ENCODE data around the gene RNF151. TPM values are rescaled to one million over a fixed set of nuclear protein-coding genes. Genes with fewer than 3 reads are reported as not detected.
A peak's percentile ranks its signal among the peaks of the same experiment; 100 is the strongest.

Gene RNF151
- total RNA-seq, 1 donor from 2014 or later: not detected

- peak overlapping the region; percentile 38 for H3K4me3 ChIP-seq (ENCODE audit: insufficient read depth, low read depth, low read length)
- H3K27ac ChIP-seq (ENCODE audit: low read depth, low read length): no peak overlapping the region
- H3K36me3 Mint-ChIP-seq (ENCODE audit: low read depth, unreplicated experiment): no peaks in the 10 kb centered on the region
- peaks cover 6% of the 10 kb centered on the region for H3K4me1 ChIP-seq (ENCODE audit: insufficient read depth, low read length)
- DNase-seq (ENCODE audit: low read depth): peak; percentile 33
- FAIRE-seq: no peak
- H3K4me2 ChIP-seq (ENCODE audit: low read length): peak overlapping the region; percentile 84
- peak overlapping the region; percentile 65 for H3K9ac ChIP-seq (ENCODE audit: low read length)
- H3K4me1 Mint-ChIP-seq (ENCODE audit: low read depth, unreplicated experiment): no peaks in the 10 kb centered on the region
- peak overlapping the region; percentile 62 for H2AFZ ChIP-seq (ENCODE audit: low read depth, low read length)
- H3K27ac Mint-ChIP-seq (ENCODE audit: unreplicated experiment): no peak overlapping the region
- H3K9me3 ChIP-seq (ENCODE audit: insufficient read depth, low read depth, low read length): no peaks in the 10 kb centered on the region
- no peaks in the 10 kb centered on the region for H3K9me3 Mint-ChIP-seq (ENCODE audit: unreplicated experiment)
- TF ChIP-seq EZH2 (IDR thresholded peaks at IDR 0.05; ENCODE audit: insufficient read depth, low read length) (no peak), CTCF (IDR thresholded peaks at IDR 0.05; ENCODE audit: insufficient read depth, low read depth, low read length) (peak; percentile 50)
- no peak overlapping the region for H3K4me3 Mint-ChIP-seq (ENCODE audit: unreplicated experiment)
- peaks cover 14% of the 10 kb centered on the region for H3K27me3 Mint-ChIP-seq (ENCODE audit: low read depth, unreplicated experiment)
- H3K79me2 ChIP-seq (ENCODE audit: insufficient read depth, low read length): no peaks in the 10 kb centered on the region
- H3K27me3 ChIP-seq (ENCODE audit: insufficient read depth, low read length): no peaks in the 10 kb centered on the region
- no peaks in the 10 kb centered on the region for H3K36me3 ChIP-seq (ENCODE audit: insufficient read depth, low read length)
- H4K20me1 ChIP-seq (ENCODE audit: insufficient read depth, low read length): no peaks in the 10 kb centered on the region
These were observed 36.9 kb upstream of the RNF151 start for GRCh38 chr16:1929578-1930337.

- Histone ChIP-seq H3K4me3 (ENCODE audit: insufficient read depth, low read depth, low read length) (no peak overlapping the region), H4K20me1 (ENCODE audit: insufficient read depth, low read length) (no peaks in the 10 kb centered on the region), H3K4me2 (ENCODE audit: low read length) (no peak overlapping the region), H3K4me1 (ENCODE audit: insufficient read depth, low read length) (peaks cover 6% of the 10 kb centered on the region), H3K9me3 (ENCODE audit: insufficient read depth, low read depth, low read length) (no peaks in the 10 kb centered on the region), H3K27ac (ENCODE audit: low read depth, low read length) (no peak overlapping the region), H3K36me3 (ENCODE audit: insufficient read depth, low read length) (no peaks in the 10 kb centered on the region), H2AFZ (ENCODE audit: low read depth, low read length) (no peak overlapping the region), H3K9ac (ENCODE audit: low read length) (no peak overlapping the region), H3K27me3 (ENCODE audit: insufficient read depth, low read length) (no peaks in the 10 kb centered on the region), H3K79me2 (ENCODE audit: insufficient read depth, low read length) (no peaks in the 10 kb centered on the region)
- Mint-ChIP-seq H3K4me1 (ENCODE audit: low read depth, unreplicated experiment) (no peaks in the 10 kb centered on the region), H3K36me3 (ENCODE audit: low read depth, unreplicated experiment) (no peaks in the 10 kb centered on the region), H3K4me3 (ENCODE audit: unreplicated experiment) (no peak overlapping the region), H3K9me3 (ENCODE audit: unreplicated experiment) (no peaks in the 10 kb centered on the region), H3K27ac (ENCODE audit: unreplicated experiment) (no peak overlapping the region), H3K27me3 (ENCODE audit: low read depth, unreplicated experiment) (peaks cover 12% of the 10 kb centered on the region)
- FAIRE-seq (no peak), DNase-seq (ENCODE audit: low read depth) (no peak)
- TF ChIP-seq CTCF (IDR thresholded peaks at IDR 0.05; ENCODE audit: insufficient read depth, low read depth, low read length) (no peak), EZH2 (IDR thresholded peaks at IDR 0.05; ENCODE audit: insufficient read depth, low read length) (no peak)
These were observed 36.3 kb upstream of the RNF151 start for GRCh38 chr16:1930338-1930720.

All from astrocyte (in vitro differentiated cells and primary cell).